Left forelimb (tissue), 1 donor: ENCODE measurements around the gene ID3.

Experiments used
- DNase-seq: peaks from one replicate; pipeline ENCODE4 v3.0.0-alpha.2; 2018; ENCODE audit warnings: low spot score

ID3 gene

GRCh38 chr1:23565776-23566175, 6.5 kb upstream of the ID3 start:
- DNase-seq = no peak

DNA sequence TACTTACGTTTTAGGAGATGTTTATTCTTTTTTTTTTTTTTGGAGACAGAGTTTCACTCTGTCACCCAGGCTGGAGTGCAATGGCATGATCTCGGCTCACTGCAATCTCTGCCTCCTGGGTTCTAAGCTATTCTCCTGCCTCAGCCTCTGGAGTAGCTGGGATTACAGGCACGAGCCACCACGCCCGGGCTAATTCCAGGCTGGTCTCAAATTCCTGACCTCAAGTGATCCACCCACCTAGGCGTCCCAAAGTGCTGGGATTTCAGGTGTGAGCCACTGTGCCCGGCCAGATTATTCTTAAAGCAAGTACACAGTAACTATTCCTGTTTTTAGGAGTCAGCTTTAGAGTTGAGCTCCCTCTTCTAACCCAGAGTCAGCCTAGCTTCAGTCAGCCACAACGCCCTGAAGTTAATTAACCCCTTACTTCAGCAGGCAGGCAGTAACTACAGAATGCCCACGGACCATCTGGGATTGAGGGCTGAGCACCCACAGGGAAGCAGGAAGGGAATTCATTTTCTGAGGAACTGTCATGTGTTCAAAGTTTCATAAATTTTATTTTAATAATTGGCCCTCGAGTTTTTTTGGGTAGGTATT, 5.3 kb upstream of the ID3 start:
- DNase-seq = no peak

GRCh38 chr1:23563755-23564374, 4.6 kb upstream of the ID3 start:
- no peak for DNase-seq

GRCh38 chr1:23563003-23563402, 3.7 kb upstream of the ID3 start:
- DNase-seq = no peak

DNA sequence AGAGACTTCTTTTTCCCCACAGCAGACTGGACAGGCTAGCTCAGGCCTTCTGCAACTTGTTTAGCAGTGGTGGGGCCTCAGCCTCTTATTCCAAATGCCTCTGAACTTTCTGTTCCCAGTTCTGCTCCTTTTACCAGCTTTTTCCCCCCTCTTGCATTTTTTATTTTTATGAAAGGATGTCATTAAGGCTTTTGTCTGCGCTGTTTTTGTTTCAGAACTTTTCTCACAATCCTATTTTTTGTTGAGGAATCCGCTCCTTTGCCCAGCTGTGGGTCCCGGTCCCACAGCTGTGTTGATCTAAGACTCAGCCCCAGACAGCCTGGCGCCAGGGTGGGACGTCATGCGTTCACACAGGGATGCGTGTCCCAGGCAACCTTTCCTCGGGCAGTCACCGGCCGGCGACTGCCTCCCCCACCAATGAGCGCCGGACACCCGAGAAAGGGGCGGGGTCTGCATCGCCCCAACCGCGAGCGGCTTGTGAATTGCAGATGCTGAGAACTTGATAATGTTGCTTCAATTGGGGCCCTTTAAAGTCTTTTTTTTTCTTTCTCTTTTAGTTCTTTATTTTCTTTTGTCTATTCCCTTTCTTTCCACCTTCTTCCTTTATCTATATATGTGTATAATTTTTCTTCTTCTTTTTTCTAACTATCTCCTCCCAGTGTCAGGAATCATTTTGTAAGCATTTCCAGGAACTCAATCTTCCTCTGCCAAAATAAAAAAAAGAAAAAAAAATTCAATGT, 3.0 kb upstream of the ID3 start:
- DNase-seq = peak; percentile 96

DNA sequence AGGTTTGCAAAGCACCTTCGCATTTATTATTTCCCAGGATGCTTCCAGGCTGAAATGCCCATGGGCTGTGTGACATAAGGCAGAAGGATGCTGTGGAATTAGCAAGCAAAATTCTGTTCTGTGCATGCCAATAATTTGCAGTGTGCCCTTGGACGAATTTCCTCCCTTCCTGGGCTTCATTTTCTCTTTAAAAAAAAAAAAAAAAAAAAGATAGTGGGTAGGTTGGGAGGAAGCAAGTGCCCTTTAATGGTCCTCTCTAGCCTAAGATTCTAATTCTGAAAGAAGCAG, 2.5 kb upstream of the ID3 start:
- no peak for DNase-seq

DNA sequence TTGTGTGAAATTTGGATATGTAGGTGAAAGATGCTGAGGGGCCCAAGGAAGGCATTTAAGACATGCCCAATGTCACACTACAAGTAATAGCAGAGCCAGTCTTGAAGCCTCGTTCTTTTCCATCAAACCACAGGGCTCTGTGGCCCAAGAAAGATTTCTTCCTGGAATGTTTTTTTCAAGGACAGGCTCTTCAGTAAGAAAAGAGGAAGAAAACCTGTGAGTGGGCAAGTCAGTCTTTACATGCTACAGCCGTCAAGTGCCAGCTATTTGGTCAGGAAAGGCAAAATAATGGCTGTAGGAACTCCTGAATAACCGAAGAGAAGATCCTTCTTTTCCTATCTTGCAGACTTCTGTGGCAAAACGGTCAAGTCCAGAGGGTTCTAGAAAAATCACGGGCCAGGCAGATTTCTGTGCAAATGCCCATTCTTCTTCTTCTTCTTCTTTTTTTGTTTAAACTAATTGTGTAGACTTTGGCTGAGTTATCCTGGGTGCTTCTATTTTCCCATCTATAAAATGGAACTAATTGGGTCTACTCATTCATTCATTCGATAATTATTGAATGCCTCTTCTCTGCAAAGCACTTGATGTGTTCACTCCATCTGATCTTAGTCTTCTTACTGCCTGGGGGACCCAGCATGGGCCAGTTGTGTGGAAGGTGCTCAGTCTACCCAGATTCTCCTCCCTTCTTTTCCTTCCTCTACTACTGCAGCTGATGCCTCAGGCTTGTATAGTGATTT, 1.9 kb upstream of the ID3 start:
- DNase-seq = no peak

DNA sequence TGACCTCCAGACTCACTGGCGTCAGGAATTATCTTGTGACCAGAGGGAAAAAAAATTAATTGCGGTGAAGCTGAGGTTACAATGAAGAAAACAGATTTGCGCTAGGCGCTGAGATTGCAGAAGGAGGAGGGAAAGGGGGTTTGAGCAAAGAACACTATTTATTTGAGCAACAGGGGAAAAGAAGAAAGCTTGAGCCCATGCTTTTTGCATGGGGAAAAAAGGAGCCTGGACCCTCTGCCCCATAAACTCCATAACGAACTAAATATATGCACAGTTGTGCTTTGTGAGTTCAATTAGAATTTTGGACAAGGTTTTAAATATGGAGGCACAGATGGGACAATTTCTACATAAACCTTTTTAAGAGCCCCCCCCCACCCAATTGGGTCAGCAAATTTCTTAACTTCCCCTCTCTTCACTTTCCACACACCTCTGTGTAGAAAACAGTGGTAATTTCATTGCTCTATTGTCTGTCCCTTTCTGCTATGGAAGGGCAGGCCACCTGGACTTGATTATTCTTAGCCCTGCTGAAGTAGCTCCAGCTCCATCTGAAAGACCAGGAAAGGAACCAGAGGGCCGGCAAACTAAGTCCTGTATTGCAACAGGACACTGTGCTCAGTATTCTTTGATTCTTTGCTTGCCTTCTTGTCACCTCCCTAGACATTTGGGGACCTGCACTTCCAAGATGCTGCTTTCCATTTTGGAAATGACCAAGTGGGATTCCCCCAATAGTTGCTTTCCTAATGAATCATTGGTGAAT, 862 bp upstream of the ID3 start:
- DNase-seq = no peak

- peak; percentile 70 for DNase-seq
Measured at GRCh38 chr1:23558872-23559135, 497 bp downstream of the ID3 start.

- DNase-seq = peak; percentile 84
Measured at GRCh38 chr1:23558140-23558871, 995 bp downstream of the ID3 start.

DNA sequence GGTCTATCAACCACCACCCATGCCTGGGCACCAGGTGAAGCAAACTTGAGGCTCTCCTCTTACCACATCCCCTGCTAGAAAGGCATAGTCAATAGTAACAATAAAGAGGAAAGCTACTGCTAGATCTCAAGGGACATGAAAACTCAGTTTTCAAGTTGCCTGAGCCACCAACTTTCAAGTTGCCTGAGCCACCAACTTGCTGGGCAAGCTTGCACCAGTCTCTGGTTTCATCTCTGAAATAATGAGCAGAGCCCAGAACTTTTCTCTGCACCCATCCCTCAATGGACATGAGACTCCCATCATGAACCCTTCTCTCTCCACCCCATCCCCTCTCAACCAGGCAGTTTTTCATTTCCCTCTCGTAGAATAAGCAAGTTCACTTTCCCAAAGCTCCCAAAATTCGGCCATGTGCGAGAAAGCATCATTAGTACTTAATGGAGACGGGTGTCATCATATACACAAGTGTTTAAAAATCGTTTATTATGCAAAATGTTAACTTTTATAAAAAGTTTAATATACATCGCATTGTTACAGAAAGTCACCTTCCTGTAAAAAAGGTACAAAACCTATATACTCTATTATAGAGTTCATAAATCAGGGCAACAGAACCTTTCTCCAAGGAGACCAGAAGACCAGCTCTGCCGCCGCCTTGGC, 1.7 kb downstream of the ID3 start:
- DNase-seq = no peak

DNA sequence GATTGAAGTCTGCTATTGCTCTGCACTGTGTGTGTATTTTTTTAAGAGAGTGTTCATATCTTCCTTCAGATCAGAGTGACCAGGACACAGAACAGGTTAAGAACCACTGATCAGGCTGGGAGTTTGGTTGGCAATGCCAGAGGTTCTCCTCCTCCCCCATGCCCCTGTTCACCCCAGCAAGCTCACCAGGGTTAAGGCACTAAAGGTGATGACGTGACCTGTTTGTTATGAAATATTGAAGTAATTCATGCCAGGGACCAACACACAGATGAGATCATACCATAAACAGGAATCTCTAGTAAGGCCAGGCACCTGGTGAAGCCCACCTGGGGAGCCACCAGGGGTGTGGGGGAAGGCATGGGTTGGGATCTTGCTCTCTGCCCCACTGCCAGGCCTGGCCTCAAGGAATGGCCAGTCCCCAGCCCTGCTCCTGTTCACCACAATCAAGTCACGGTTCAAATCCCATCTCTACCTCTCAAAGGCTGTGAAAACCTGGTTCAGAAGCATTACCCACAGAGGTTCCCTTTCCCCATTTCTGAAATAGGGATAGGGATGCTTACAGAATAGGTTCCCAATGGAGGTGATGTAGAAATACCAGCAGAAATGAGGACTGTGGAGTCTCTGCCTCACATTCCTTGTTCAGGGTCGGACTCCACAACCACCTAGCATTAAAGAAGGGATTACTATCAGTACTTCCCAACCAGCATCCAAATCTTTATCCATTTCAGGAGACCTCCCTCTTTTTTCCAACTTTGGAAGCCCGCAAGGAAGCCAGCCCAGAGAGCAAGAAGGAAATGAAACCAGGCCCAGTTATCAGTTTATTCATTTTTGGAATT, 2.4 kb downstream of the ID3 start:
- DNase-seq = no peak

- peak; percentile 78 for DNase-seq
Measured at GRCh38 chr1:23555986-23556634, 3.2 kb downstream of the ID3 start.

DNA sequence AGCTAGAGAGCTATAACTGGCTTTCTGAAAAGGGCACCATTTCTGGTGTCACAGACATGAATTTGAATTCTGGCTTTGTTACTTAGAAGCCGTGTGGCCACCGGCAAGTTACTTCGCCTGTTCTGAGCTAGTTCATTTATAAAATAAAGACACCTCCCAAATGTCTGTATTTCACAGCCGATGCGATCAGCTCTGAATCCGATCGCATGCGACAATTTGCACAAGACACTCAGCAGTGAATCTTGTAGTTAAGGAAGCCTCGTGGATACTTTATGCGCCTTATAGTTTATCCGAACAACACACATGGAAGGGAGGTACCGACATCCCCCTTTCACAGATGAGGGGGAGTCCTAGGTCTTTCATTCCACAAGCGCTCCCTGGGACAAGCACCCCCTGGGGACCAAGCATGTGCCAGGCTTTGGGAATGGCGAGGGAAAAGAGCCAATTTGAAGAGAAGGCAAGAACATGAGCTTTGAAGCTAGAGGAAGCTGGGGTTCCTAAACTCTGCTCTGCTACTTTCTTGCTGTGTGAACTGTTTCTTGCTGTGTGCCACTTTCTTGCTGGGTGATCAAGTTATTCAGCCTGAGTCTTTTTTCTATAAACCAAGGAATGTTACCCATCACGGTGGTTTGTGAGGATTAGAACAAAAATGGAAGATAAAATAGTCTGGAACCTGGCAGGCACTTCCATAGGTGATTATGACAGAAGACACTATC, 3.9 kb downstream of the ID3 start:
- no peak for DNase-seq

GRCh38 chr1:23554481-23555269, 4.6 kb downstream of the ID3 start:
- DNase-seq = peak; percentile 92

DNA sequence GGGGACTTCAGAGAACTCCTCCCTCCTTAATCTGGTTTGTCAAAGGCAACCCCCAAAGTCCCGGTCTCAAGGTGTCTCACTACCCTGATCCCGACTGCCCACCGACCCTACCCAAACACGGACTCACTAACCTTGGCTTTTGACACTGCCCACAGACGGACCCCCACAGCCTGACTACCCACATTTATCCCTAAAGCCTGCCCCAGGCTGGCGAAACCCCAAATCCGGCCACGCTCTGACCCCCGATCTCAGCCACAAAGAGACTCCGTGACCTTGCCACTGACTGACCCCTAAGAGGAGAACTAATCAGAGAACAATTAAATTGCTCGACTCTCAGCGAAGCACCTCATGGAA, 5.2 kb downstream of the ID3 start:
- DNase-seq = no peak

- DNase-seq = no peak
Measured at GRCh38 chr1:23553231-23554126, 5.8 kb downstream of the ID3 start.

GRCh38 chr1:23551849-23552248, 7.5 kb downstream of the ID3 start:
- no peak for DNase-seq
